Measurements from ENCODE around the gene UNC13B.

Gene UNC13B

GRCh38 chr9:35338561-35339274, 176.9 kb downstream of the UNC13B start:
- no peak for DNase-seq

- DNase-seq = no peak
These were observed 178.2 kb downstream of the UNC13B start for GRCh38 chr9:35340046-35340445.

- DNase-seq = no peak
These were observed 179.2 kb downstream of the UNC13B start for GRCh38 chr9:35341021-35341420.

GRCh38 chr9:35341585-35341984, 179.8 kb downstream of the UNC13B start:
- peak in 1 of 2 donors; percentile 29 for DNase-seq

- DNase-seq = no peak
These were observed 180.6 kb downstream of the UNC13B start for GRCh38 chr9:35342221-35342958.

GRCh38 chr9:35348109-35348508, 186.3 kb downstream of the UNC13B start:
- no peak for DNase-seq

GRCh38 chr9:35349287-35349990, 187.6 kb downstream of the UNC13B start:
- DNase-seq = no peak

- peak; percentile 49 to 70 for DNase-seq
These were observed 188.4 kb downstream of the UNC13B start for GRCh38 chr9:35350212-35350611.

- DNase-seq = no peak
These were observed 189.2 kb downstream of the UNC13B start for GRCh38 chr9:35350827-35351549.

- no peak for DNase-seq
These were observed 192.0 kb downstream of the UNC13B start for GRCh38 chr9:35353731-35354365.

- DNase-seq = no peak
These were observed 194.1 kb downstream of the UNC13B start for GRCh38 chr9:35355939-35356338.

GRCh38 chr9:35357116-35357515, 195.3 kb downstream of the UNC13B start:
- DNase-seq = no peak

- no peak for DNase-seq
These were observed 196.0 kb downstream of the UNC13B start for GRCh38 chr9:35357826-35358225.

GRCh38 chr9:35364817-35365585, 203.2 kb downstream of the UNC13B start:
- DNase-seq = no peak

- DNase-seq = no peak
These were observed 204.8 kb downstream of the UNC13B start for GRCh38 chr9:35366627-35367026.

- DNase-seq = no peak
These were observed 205.6 kb downstream of the UNC13B start for GRCh38 chr9:35367451-35367850.

GRCh38 chr9:35370241-35370640, 208.4 kb downstream of the UNC13B start:
- no peak for DNase-seq

GRCh38 chr9:35374436-35374835, 212.6 kb downstream of the UNC13B start:
- no peak for DNase-seq

- no peak for DNase-seq
These were observed 213.1 kb downstream of the UNC13B start for GRCh38 chr9:35374910-35375309.

GRCh38 chr9:35380039-35380438, 218.2 kb downstream of the UNC13B start:
- no peak for DNase-seq

GRCh38 chr9:35380619-35381018, 218.8 kb downstream of the UNC13B start:
- DNase-seq = no peak

GRCh38 chr9:35385042-35385441, 223.2 kb downstream of the UNC13B start:
- peak in 1 of 2 donors; percentile 7 for DNase-seq

All from hippocampal formation (tissue), 2 donors.